Mesothelial cell of epicardium (in vitro differentiated cells): ENCODE data around the gene DST. TPM values are rescaled to one million over a fixed set of nuclear protein-coding genes. Genes with fewer than 3 reads are reported as not detected.

ENCODE experiments used
- DNase-seq, 2 experiments: peaks; one replicate each; pipeline ENCODE4 v3.0.0; 2021; ENCODE audit warnings: low spot score in 2 of 2; ENCODE audit not compliant: unreplicated experiment in 2 of 2
- H3K27ac Mint-ChIP-seq: 2 replicates; pipeline ENCODE4 v1.8.0; 2021; ENCODE audit warnings: mixed read lengths
- H3K27me3 Mint-ChIP-seq: 2 replicates; pipeline ENCODE4 v1.8.0; 2021; ENCODE audit warnings: low read depth, mixed read lengths
- H3K36me3 Mint-ChIP-seq: 2 replicates; pipeline ENCODE4 v1.8.0; 2021; ENCODE audit warnings: mixed read lengths
- H3K4me1 Mint-ChIP-seq: 2 replicates; pipeline ENCODE4 v1.8.0; 2021; ENCODE audit warnings: mixed read lengths
- H3K4me3 Mint-ChIP-seq: 2 replicates; pipeline ENCODE4 v1.8.0; 2021; ENCODE audit warnings: mild to moderate bottlenecking, moderate library complexity, mixed read lengths
- H3K9me3 Mint-ChIP-seq: 2 replicates; pipeline ENCODE4 v1.8.0; 2021; ENCODE audit warnings: mixed read lengths
- CTCF ChIP-seq: fragments of 200-600 bp; sonication (generic); IDR thresholded peaks from one replicate; pipeline ENCODE4 v1.5.0; 2021; ENCODE audit warnings: antibody characterized with exemption; ENCODE audit not compliant: unreplicated experiment
- total RNA-seq: library from RNA; stranded (reverse); gene quantifications from 3 replicates; pipeline ENCODE4 v1.2.1, GENCODE V29; 2021

DST gene
- total RNA-seq, 1 donor from 2014 or later: 306 TPM

- Mint-ChIP-seq H3K27ac (no peak overlapping the region), H3K27me3 (no peaks in the 10 kb centered on the region), H3K4me3 (no peak overlapping the region), H3K4me1 (no peaks in the 10 kb centered on the region), H3K9me3 (peaks cover 5% of the 10 kb centered on the region), H3K36me3 (peaks cover 44% of the 10 kb centered on the region)
- TF ChIP-seq CTCF: no peak
- no peak for DNase-seq
These were observed 41.3 kb downstream of the DST start for GRCh38 chr6:56601390-56601789.

- DNase-seq: no peak
- H3K36me3 Mint-ChIP-seq: peaks cover 37% of the 10 kb centered on the region
These were observed 47.1 kb downstream of the DST start for GRCh38 chr6:56595490-56596122.

GRCh38 chr6:56594699-56595098 lies 48.0 kb downstream of the DST start:
- Mint-ChIP-seq H3K9me3 (no peaks in the 10 kb centered on the region), H3K27me3 (no peaks in the 10 kb centered on the region), H3K27ac (no peak overlapping the region), H3K36me3 (peaks cover 32% of the 10 kb centered on the region), H3K4me3 (no peak overlapping the region), H3K4me1 (no peaks in the 10 kb centered on the region)
- no peak for DNase-seq
- no peak for TF ChIP-seq CTCF

More at GRCh38 chr6:56595490-56596122, 47.1 kb downstream of the DST start:
- H3K27ac Mint-ChIP-seq: no peak overlapping the region
- peak; percentile 72 for TF ChIP-seq CTCF
- no peaks in the 10 kb centered on the region for H3K9me3 Mint-ChIP-seq
- no peak overlapping the region for H3K4me3 Mint-ChIP-seq
- H3K4me1 Mint-ChIP-seq: no peaks in the 10 kb centered on the region
- no peaks in the 10 kb centered on the region for H3K27me3 Mint-ChIP-seq

- Mint-ChIP-seq H3K27ac (no peak overlapping the region), H3K4me1 (no peaks in the 10 kb centered on the region), H3K4me3 (no peak overlapping the region), H3K9me3 (no peaks in the 10 kb centered on the region), H3K27me3 (no peaks in the 10 kb centered on the region), H3K36me3 (peaks cover 33% of the 10 kb centered on the region)
- no peak for DNase-seq
- TF ChIP-seq CTCF: no peak
These were observed 48.8 kb downstream of the DST start for GRCh38 chr6:56593801-56594318.

GRCh38 chr6:56582236-56582635 lies 60.5 kb downstream of the DST start:
- Mint-ChIP-seq H3K9me3 (peaks cover 9% of the 10 kb centered on the region), H3K27ac (no peak overlapping the region), H3K4me3 (no peak overlapping the region), H3K36me3 (peaks cover 15% of the 10 kb centered on the region), H3K4me1 (no peaks in the 10 kb centered on the region), H3K27me3 (no peaks in the 10 kb centered on the region)
- no peak for TF ChIP-seq CTCF
- no peak for DNase-seq
